Hepatocyte (in vitro differentiated cells): Measurements from ENCODE around the gene SLC44A4.
"Not testable (repeated sequence)": the region's sequence is repeated elsewhere in the genome, so short reads cannot be mapped to it uniquely, and the experiment has no call there.

Experiments
- CTCF ChIP-seq: fragments of 200-600 bp; sonication (generic); IDR thresholded peaks from 2 replicates; pipeline ENCODE4 v1.5.1; 2016; ENCODE audit warnings: antibody characterized with exemption, mild to moderate bottlenecking; ENCODE audit not compliant: poor library complexity
- EZH2 ChIP-seq: fragments of 200-600 bp; sonication (generic); IDR thresholded peaks from 2 replicates; pipeline ENCODE4 v1.6.1; 2016; ENCODE audit warnings: antibody characterized with exemption, mild to moderate bottlenecking, borderline replicate concordance

- TF ChIP-seq CTCF, EZH2: not testable (repeated sequence)
Measured at GRCh38 chr6:31851980-31852718, 26.6 kb downstream of the SLC44A4 start.
